Transverse colon (tissue), 4 donors: Measurements from ENCODE around the gene ZNF814. TPM values are rescaled to one million over a fixed set of nuclear protein-coding genes. Genes with fewer than 3 reads are reported as not detected.

Experiments
- DNase-seq: peaks from one replicate; pipeline ENCODE4 v3.0.0-alpha.2; 2019
- H3K27ac ChIP-seq, 4 donors: fragments of 200-600 bp; sonication (generic); 2 replicates each; pipeline ENCODE4 v1.5.1; 2016 to 2018; ENCODE audit warnings: inconsistent platforms in 4 of 4
- H3K27me3 ChIP-seq: fragments of 200-600 bp; sonication (generic); 2 replicates; pipeline ENCODE4 v1.5.1; 2017; ENCODE audit warnings: inconsistent platforms
- H3K36me3 ChIP-seq, 4 donors: fragments of 200-600 bp; sonication (generic); 2 replicates each; pipeline ENCODE4 v1.5.1; 2017 to 2019; ENCODE audit warnings: inconsistent platforms in 4 of 4
- H3K4me1 ChIP-seq, 4 donors: fragments of 200-600 bp; sonication (generic); 2 replicates each; pipeline ENCODE4 v1.5.1; 2017 to 2020; ENCODE audit warnings: inconsistent platforms in 4 of 4
- H3K4me3 ChIP-seq, 4 donors: fragments of 200-600 bp; sonication (generic); 1 replicate in 1 of 4; 2 replicates in 3 of 4; pipeline versions ENCODE4 v1.5.1 to v1.6.1; 2017 to 2019; ENCODE audit warnings: inconsistent platforms in 4 of 4
- H3K9me3 ChIP-seq, 2 donors: fragments of 200-600 bp; sonication (generic); 2 replicates each; pipeline ENCODE4 v1.5.1; 2017 to 2019; ENCODE audit warnings: inconsistent platforms in 2 of 2
- EP300 ChIP-seq: sonication (generic); formaldehyde crosslinking; IDR thresholded peaks from one replicate; pipeline ENCODE4 v1.6.1; 2017; ENCODE audit warnings: antibody characterized with exemption, low read depth
- POLR2A ChIP-seq: fragments of 450-650 bp; IDR thresholded peaks from one replicate; pipeline ENCODE4 v1.6.1; 2016; ENCODE audit warnings: antibody characterized with exemption, mild to moderate bottlenecking, moderate library complexity
- POLR2AphosphoS5 ChIP-seq, 3 donors: sonication (generic); formaldehyde crosslinking; IDR thresholded peaks; one replicate each; pipeline ENCODE4 v1.6.1; 2016; ENCODE audit warnings: antibody characterized with exemption in 3 of 3
- WGBS, 2 donors: methylation state at CpG; one replicate each; pipeline ENCODE4 v1.1.5; 2018; ENCODE audit warnings: low coverage in 1 of 2; 5-methylcytosine and 5-hydroxymethylcytosine counted together
- in situ Hi-C, 4 donors: fragments of 200-750 bp; cut with MboI; loops; one replicate each; pipeline versions ENCODE4 v1.15.0 to v1.15.1; 2017; ENCODE audit warnings: low sequenced_read_pairs in 3 of 4, low pct_ligation_motif_present in 1 of 4, low pct_unique_long_range_greater_than_20kb in 1 of 4
- intact Hi-C: fragments of 100-400 bp; cut with DNase I; formaldehyde crosslinking; loops from one replicate; pipeline ENCODE4 v1.15.1; 2023; ENCODE audit warnings: low total_unique reads
- total RNA-seq, 4 donors: library from RNA; depleted of rRNA; stranded (reverse); fragments of >200 nt; gene quantifications; one replicate each; pipeline ENCODE4 v1.1.0, GENCODE V29; 2016
- TF ChIP-seq, protein P1 (sequence below), 5 experiments: fragments of 200-600 bp in 3 of 5; fragments of 450-650 bp in 2 of 5; sonication (generic) in 3 of 5; IDR thresholded peaks; 1 replicate in 2 of 5; 2 replicates in 3 of 5; pipeline ENCODE4 v1.5.1; 2016 to 2017; ENCODE audit warnings: antibody characterized with exemption in 5 of 5, inconsistent platforms in 3 of 5, mild to moderate bottlenecking in 2 of 5, moderate library complexity in 1 of 5

The ZNF814 gene
- 10 to 100 TPM; 11.5 to 25.1 (median 19.7) TPM for total RNA-seq

DNA sequence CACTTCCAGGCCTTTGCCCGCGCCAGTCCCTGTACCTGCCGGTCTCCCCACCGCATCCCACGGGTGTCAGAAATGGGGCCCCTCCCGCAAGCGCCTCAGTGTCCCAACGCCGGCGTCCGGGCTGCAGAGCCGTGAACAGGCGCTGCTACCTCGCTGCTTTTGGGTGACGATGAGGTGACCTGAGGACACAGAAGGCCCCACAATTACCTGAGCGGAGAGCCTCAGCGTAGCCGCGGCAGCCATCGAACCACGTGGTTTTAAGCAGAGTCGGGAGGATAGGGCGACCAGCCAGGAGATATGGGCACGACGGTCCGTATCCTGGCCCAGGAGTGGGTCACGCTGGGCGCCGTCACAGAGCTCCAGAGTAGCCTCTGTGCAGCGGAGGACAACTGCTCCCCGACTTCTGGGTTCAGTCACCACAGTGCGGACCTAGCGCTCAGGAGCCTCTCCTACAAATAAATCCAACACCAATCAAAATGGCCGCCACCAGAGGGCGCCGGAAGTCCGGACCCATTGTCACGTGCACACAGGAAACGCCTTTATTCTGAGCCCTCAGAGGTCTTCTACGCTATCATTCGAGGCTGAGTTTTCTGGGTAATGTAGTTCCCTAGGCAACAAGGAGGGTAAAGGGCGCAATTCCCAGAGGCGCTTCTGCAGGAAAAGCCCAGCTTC is at the start of gene ZNF814:
Gene ZNF814, minus strand, starts transcription at position 478 of the 672 bp plus-strand sequence. Its CDS starts 235 bp downstream, at position 243.
- Histone ChIP-seq H3K36me3 (peaks cover 0 to 17% (median 8%) of the 10 kb centered on the region in 4 donors), H3K27me3 (no peaks in the 10 kb centered on the region), H3K9me3 (peaks cover 14 to 31% of the 10 kb centered on the region in 2 donors), H3K27ac (peak within 1 kb of the TSS; percentile 74 to 85 (median 80)), H3K4me3 (peak within 1 kb of the TSS; percentile 49 to 72 (median 57)), H3K4me1 (peaks cover 0 to 21% (median 10%) of the 10 kb centered on the region in 4 donors)
- WGBS, 2 donors: 0 to 7% methylated on average over 12 to 43 of the region's 43 CpGs
- peak; percentile 86 for DNase-seq
- in situ Hi-C loops (no loop called here), intact Hi-C loops (no loop called here)
- TF ChIP-seq, protein P1, sequence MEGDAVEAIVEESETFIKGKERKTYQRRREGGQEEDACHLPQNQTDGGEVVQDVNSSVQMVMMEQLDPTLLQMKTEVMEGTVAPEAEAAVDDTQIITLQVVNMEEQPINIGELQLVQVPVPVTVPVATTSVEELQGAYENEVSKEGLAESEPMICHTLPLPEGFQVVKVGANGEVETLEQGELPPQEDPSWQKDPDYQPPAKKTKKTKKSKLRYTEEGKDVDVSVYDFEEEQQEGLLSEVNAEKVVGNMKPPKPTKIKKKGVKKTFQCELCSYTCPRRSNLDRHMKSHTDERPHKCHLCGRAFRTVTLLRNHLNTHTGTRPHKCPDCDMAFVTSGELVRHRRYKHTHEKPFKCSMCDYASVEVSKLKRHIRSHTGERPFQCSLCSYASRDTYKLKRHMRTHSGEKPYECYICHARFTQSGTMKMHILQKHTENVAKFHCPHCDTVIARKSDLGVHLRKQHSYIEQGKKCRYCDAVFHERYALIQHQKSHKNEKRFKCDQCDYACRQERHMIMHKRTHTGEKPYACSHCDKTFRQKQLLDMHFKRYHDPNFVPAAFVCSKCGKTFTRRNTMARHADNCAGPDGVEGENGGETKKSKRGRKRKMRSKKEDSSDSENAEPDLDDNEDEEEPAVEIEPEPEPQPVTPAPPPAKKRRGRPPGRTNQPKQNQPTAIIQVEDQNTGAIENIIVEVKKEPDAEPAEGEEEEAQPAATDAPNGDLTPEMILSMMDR (IDR thresholded peaks at IDR 0.05): peak; percentile 32 to 66 (median 53)
- TF ChIP-seq EP300: no peak
- peak; percentile 37 for TF ChIP-seq POLR2A
- TF ChIP-seq POLR2AphosphoS5 (IDR thresholded peaks at IDR 0.05): peak in 1 of 3 donors; percentile 50

DNA sequence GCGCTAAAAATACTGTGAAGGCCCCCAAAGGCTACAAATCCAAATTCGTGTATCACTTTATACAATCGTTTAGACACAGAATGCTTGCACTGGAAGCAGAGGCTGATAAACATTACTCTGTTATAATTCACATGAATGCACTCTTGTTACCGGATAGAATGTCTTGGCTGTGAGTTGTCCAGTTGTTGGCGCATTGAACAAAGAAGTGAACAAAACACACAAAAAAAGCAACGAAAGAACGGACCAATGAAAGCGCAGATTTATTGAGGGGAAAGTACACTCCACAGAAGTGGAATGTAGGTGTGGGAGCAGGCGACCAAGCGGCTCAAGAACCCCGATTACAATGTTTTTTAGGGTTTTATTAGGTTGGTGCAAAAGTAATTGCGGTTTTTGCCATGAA is 46.9 kb upstream of the ZNF814 start:
- no peak overlapping the region for H3K4me3 ChIP-seq
- in situ Hi-C loops: no loop called here
- no peaks in the 10 kb centered on the region for H3K27me3 ChIP-seq
- H3K36me3 ChIP-seq: peaks cover 0 to 26% (median 5%) of the 10 kb centered on the region in 4 donors
- peaks cover 0 to 10% (median 0%) of the 10 kb centered on the region in 4 donors for H3K4me1 ChIP-seq
- peaks cover 55 to 70% of the 10 kb centered on the region in 2 donors for H3K9me3 ChIP-seq
- TF ChIP-seq POLR2A (no peak), EP300 (no peak), POLR2AphosphoS5 (IDR thresholded peaks at IDR 0.05) (no peak)
- TF ChIP-seq, protein P1 (IDR thresholded peaks at IDR 0.05): no peak
- 85 to 87% methylated on average over 12 of the region's 12 CpGs for WGBS, 2 donors
- intact Hi-C loops: no loop called here
- no peak overlapping the region for H3K27ac ChIP-seq
- no peak for DNase-seq

DNA sequence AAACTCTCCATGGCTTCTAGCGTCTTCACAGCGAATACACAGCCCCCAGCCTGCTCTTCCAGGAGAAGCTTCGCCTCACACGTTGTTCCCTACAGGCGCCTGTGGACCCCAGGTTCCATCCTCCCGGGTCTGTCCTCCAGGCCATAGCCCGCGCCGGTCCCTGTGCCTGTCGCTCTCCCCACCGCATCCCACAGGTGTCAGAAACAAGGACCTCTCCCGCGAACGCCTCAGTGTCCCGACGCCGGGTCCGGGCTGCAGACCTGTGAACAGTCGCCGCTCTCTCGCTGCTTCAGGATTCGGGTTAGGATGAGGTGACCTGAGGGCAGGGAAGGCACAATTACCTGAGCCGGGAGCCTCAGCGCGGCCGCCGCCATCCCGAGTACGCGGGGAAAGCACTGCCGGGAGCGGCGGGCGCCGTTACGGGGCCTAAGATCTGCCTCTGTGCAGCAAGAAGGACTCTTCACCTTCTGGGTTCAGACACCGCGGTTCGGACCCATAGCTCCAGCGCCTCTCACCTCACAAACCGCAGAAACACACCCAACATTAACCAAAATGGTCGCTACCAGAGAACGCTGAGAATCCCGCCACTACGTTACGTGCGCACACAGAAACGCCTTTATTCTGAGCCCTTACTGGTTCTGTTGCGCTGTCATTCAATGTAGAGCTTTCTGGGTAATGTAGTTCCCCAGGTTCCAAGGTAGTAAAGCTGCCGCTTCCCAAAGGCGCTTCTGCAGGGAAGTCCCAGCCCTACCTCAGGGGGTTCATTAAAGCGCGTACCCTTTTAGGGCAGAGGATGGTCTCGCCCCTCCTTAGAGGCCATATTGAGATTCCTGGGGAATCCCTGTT is 46.2 kb upstream of the ZNF814 start, which contains the start of gene ZNF418:
Gene ZNF418, minus strand, starts transcription at position 583 of the 846 bp plus-strand sequence. CDS start 1,580 bp downstream, outside the sequence.
- peak within 1 kb of the TSS in 3 of 4 donors; percentile 55 to 74 (median 57) for H3K27ac ChIP-seq
- in situ Hi-C loops (no loop called here), intact Hi-C loops (no loop called here)
- H3K9me3 ChIP-seq: peaks cover 51 to 71% of the 10 kb centered on the region in 2 donors
- peak within 1 kb of the TSS; percentile 37 to 75 (median 52) for H3K4me3 ChIP-seq
- 11 to 33% methylated on average over 22 to 54 of the region's 54 CpGs for WGBS, 2 donors
- peaks cover 0 to 20% (median 5%) of the 10 kb centered on the region in 4 donors for H3K36me3 ChIP-seq
- H3K27me3 ChIP-seq: no peaks in the 10 kb centered on the region
- TF ChIP-seq POLR2AphosphoS5 (IDR thresholded peaks at IDR 0.05): no peak
- no peak for TF ChIP-seq EP300
- TF ChIP-seq, protein P1 (IDR thresholded peaks at IDR 0.05): no peak
- TF ChIP-seq POLR2A: no peak
- DNase-seq: peak; percentile 24
- peaks cover 0 to 10% (median 0%) of the 10 kb centered on the region in 4 donors for H3K4me1 ChIP-seq

DNA sequence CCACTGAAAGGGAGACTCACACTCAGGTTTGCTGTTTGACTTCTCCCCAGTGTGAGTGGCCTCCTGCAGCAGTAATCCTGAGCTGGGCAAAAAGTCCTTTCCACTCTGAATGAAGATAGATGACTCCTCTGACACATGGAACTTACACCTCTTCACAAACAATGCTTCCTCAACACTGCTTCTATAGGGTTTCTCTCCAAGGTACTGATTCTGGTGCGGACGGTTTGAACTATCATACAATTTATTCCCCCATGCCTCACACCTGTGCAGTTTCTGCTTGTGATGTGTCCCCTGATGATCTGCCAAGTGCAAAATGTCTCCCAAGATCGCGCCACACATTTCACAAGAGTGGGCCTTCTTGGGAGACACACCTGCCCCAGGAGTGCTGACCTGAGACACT is 38.8 kb upstream of the ZNF814 start:
- no peak overlapping the region for H3K4me3 ChIP-seq
- no peak overlapping the region for H3K27ac ChIP-seq
- TF ChIP-seq, protein P1 (IDR thresholded peaks at IDR 0.05): no peak
- no peak for TF ChIP-seq EP300
- TF ChIP-seq POLR2AphosphoS5 (IDR thresholded peaks at IDR 0.05): no peak
- TF ChIP-seq POLR2A: no peak
- H3K4me1 ChIP-seq: no peaks in the 10 kb centered on the region
- peaks cover 0 to 10% (median 1%) of the 10 kb centered on the region in 4 donors for H3K36me3 ChIP-seq
- in situ Hi-C loops (no loop called here), intact Hi-C loops (no loop called here)
- H3K27me3 ChIP-seq: no peaks in the 10 kb centered on the region
- 100% methylated on average over 4 of the region's 4 CpGs; no CpG with 5 or more reads in 1 of the 2 donors for WGBS, 2 donors
- DNase-seq: no peak
- peaks cover 28 to 60% of the 10 kb centered on the region in 2 donors for H3K9me3 ChIP-seq
